Measurements from ENCODE around the gene PTMA.

PTMA gene

GRCh38 chr2:231668981-231669380, 39.3 kb upstream of the PTMA start:
- no peak overlapping the region for H3K27ac Mint-ChIP-seq
- H3K36me3 Mint-ChIP-seq (ENCODE audit: low read depth) = no peaks in the 10 kb centered on the region
- H3K9me3 Mint-ChIP-seq = no peaks in the 10 kb centered on the region

GRCh38 chr2:231671270-231672050, 36.9 kb upstream of the PTMA start:
- Mint-ChIP-seq H3K27ac (no peak overlapping the region), H3K36me3 (ENCODE audit: low read depth) (no peaks in the 10 kb centered on the region)
- DNase-seq (ENCODE audit: low spot score) = no peak

More at GRCh38 chr2:231668981-231669380, 39.3 kb upstream of the PTMA start:
- Mint-ChIP-seq H3K4me3 (no peak overlapping the region), H3K27me3 (ENCODE audit: low read depth) (no peaks in the 10 kb centered on the region), H3K4me1 (ENCODE audit: low read depth) (peaks cover 12% of the 10 kb centered on the region)
- DNase-seq (ENCODE audit: low spot score) = no peak

GRCh38 chr2:231672617-231673347, 35.5 kb upstream of the PTMA start:
- Mint-ChIP-seq H3K27me3 (ENCODE audit: low read depth) (no peaks in the 10 kb centered on the region), H3K4me1 (ENCODE audit: low read depth) (peaks cover 26% of the 10 kb centered on the region), H3K9me3 (no peaks in the 10 kb centered on the region), H3K27ac (peak overlapping the region; percentile 31), H3K4me3 (no peak overlapping the region), H3K36me3 (ENCODE audit: low read depth) (no peaks in the 10 kb centered on the region)
- no peak for DNase-seq (ENCODE audit: low spot score)

More at GRCh38 chr2:231671270-231672050, 36.9 kb upstream of the PTMA start:
- no peaks in the 10 kb centered on the region for H3K27me3 Mint-ChIP-seq (ENCODE audit: low read depth)
- no peak overlapping the region for H3K4me3 Mint-ChIP-seq
- H3K4me1 Mint-ChIP-seq (ENCODE audit: low read depth) = peaks cover 24% of the 10 kb centered on the region
- no peaks in the 10 kb centered on the region for H3K9me3 Mint-ChIP-seq

- H3K27ac Mint-ChIP-seq = peak overlapping the region; percentile 65
- DNase-seq (ENCODE audit: low spot score) = no peak
- H3K36me3 Mint-ChIP-seq (ENCODE audit: low read depth) = no peaks in the 10 kb centered on the region
- no peaks in the 10 kb centered on the region for H3K9me3 Mint-ChIP-seq
- no peaks in the 10 kb centered on the region for H3K27me3 Mint-ChIP-seq (ENCODE audit: low read depth)
- H3K4me1 Mint-ChIP-seq (ENCODE audit: low read depth) = peaks cover 27% of the 10 kb centered on the region
- no peak overlapping the region for H3K4me3 Mint-ChIP-seq
Measured at GRCh38 chr2:231673348-231673770, 35.0 kb upstream of the PTMA start.

GRCh38 chr2:231674587-231675338, 33.6 kb upstream of the PTMA start:
- peak; percentile 59 for DNase-seq (ENCODE audit: low spot score)
- H3K9me3 Mint-ChIP-seq = no peaks in the 10 kb centered on the region
- no peaks in the 10 kb centered on the region for H3K36me3 Mint-ChIP-seq (ENCODE audit: low read depth)
- peak overlapping the region; percentile 75 for H3K27ac Mint-ChIP-seq
- H3K27me3 Mint-ChIP-seq (ENCODE audit: low read depth) = no peaks in the 10 kb centered on the region
- no peak overlapping the region for H3K4me3 Mint-ChIP-seq
- peaks cover 27% of the 10 kb centered on the region for H3K4me1 Mint-ChIP-seq (ENCODE audit: low read depth)

- Mint-ChIP-seq H3K27me3 (ENCODE audit: low read depth) (no peaks in the 10 kb centered on the region), H3K4me1 (ENCODE audit: low read depth) (peaks cover 25% of the 10 kb centered on the region), H3K4me3 (no peak overlapping the region), H3K27ac (peak overlapping the region; percentile 13), H3K36me3 (ENCODE audit: low read depth) (no peaks in the 10 kb centered on the region), H3K9me3 (no peaks in the 10 kb centered on the region)
- DNase-seq (ENCODE audit: low spot score) = no peak
Measured at GRCh38 chr2:231676243-231676642, 32.1 kb upstream of the PTMA start.

GRCh38 chr2:231677632-231678104, 30.7 kb upstream of the PTMA start:
- no peak overlapping the region for H3K4me3 Mint-ChIP-seq
- H3K27me3 Mint-ChIP-seq (ENCODE audit: low read depth) = peaks cover 12% of the 10 kb centered on the region
- DNase-seq (ENCODE audit: low spot score) = peak; percentile 79
- H3K9me3 Mint-ChIP-seq = no peaks in the 10 kb centered on the region
- peak overlapping the region; percentile 68 for H3K27ac Mint-ChIP-seq
- no peaks in the 10 kb centered on the region for H3K36me3 Mint-ChIP-seq (ENCODE audit: low read depth)
- H3K4me1 Mint-ChIP-seq (ENCODE audit: low read depth) = peaks cover 25% of the 10 kb centered on the region

- Mint-ChIP-seq H3K36me3 (ENCODE audit: low read depth) (no peaks in the 10 kb centered on the region), H3K4me3 (peak overlapping the region; percentile 36), H3K9me3 (no peaks in the 10 kb centered on the region), H3K27ac (no peak overlapping the region), H3K4me1 (ENCODE audit: low read depth) (peaks cover 20% of the 10 kb centered on the region), H3K27me3 (ENCODE audit: low read depth) (peaks cover 12% of the 10 kb centered on the region)
- no peak for DNase-seq (ENCODE audit: low spot score)
Measured at GRCh38 chr2:231679908-231680284, 28.4 kb upstream of the PTMA start.

GRCh38 chr2:231680285-231680991, 27.9 kb upstream of the PTMA start:
- H3K27me3 Mint-ChIP-seq (ENCODE audit: low read depth) = peaks cover 12% of the 10 kb centered on the region
- DNase-seq (ENCODE audit: low spot score) = no peak
- no peaks in the 10 kb centered on the region for H3K9me3 Mint-ChIP-seq
- no peaks in the 10 kb centered on the region for H3K36me3 Mint-ChIP-seq (ENCODE audit: low read depth)
- H3K4me3 Mint-ChIP-seq = peak overlapping the region; percentile 36
- no peak overlapping the region for H3K27ac Mint-ChIP-seq
- peaks cover 15% of the 10 kb centered on the region for H3K4me1 Mint-ChIP-seq (ENCODE audit: low read depth)

GRCh38 chr2:231680992-231681852, 27.1 kb upstream of the PTMA start:
- Mint-ChIP-seq H3K27me3 (ENCODE audit: low read depth) (peaks cover 12% of the 10 kb centered on the region), H3K4me3 (peak overlapping the region; percentile 78), H3K27ac (peak overlapping the region; percentile 75), H3K4me1 (ENCODE audit: low read depth) (peaks cover 10% of the 10 kb centered on the region), H3K9me3 (no peaks in the 10 kb centered on the region), H3K36me3 (ENCODE audit: low read depth) (no peaks in the 10 kb centered on the region)
- DNase-seq (ENCODE audit: low spot score) = no peak

- no peak for DNase-seq (ENCODE audit: low spot score)
- Mint-ChIP-seq H3K27me3 (ENCODE audit: low read depth) (peaks cover 12% of the 10 kb centered on the region), H3K4me1 (ENCODE audit: low read depth) (peaks cover 11% of the 10 kb centered on the region), H3K4me3 (peak overlapping the region; percentile 17), H3K27ac (peak overlapping the region; percentile 21), H3K9me3 (no peaks in the 10 kb centered on the region), H3K36me3 (ENCODE audit: low read depth) (no peaks in the 10 kb centered on the region)
Measured at GRCh38 chr2:231682603-231683291, 25.6 kb upstream of the PTMA start.
